AG10803 (cell line): ENCODE measurements around the gene PRDM1.
A peak's percentile ranks its signal among the peaks of the same experiment; 100 is the strongest.

Source experiments
- DNase-seq: peaks from one replicate; pipeline ENCODE4 v3.0.0; 2010; ENCODE audit warnings: low read depth
- H3K4me3 ChIP-seq: 2 replicates; pipeline ENCODE4 v1.5.1; 2011; ENCODE audit warnings: mild to moderate bottlenecking, low read length, control low read depth
- CTCF ChIP-seq: conservative IDR thresholded peaks from 2 replicates; pipeline ENCODE4 v1.5.1; 2011; ENCODE audit warnings: mild to moderate bottlenecking, low read length, control low read depth, inconsistent platforms

The PRDM1 gene

GRCh38 chr6:106069478-106069877 is 16.7 kb upstream of the PRDM1 start:
- no peak for TF ChIP-seq CTCF
- no peak overlapping the region for H3K4me3 ChIP-seq
- DNase-seq: peak; percentile 84

- no peak for DNase-seq
- no peak for TF ChIP-seq CTCF
- H3K4me3 ChIP-seq: no peak overlapping the region
Observed at GRCh38 chr6:106070636-106071035, 15.5 kb upstream of the PRDM1 start.

- TF ChIP-seq CTCF: no peak
- DNase-seq: no peak
- H3K4me3 ChIP-seq: no peak overlapping the region
Observed at GRCh38 chr6:106072501-106073090, 13.5 kb upstream of the PRDM1 start.

- no peak for TF ChIP-seq CTCF
- no peak for DNase-seq
- H3K4me3 ChIP-seq: no peak overlapping the region
Observed at GRCh38 chr6:106074146-106074545, 12.0 kb upstream of the PRDM1 start.

GRCh38 chr6:106076139-106076538 is 10.0 kb upstream of the PRDM1 start:
- no peak for DNase-seq
- no peak for TF ChIP-seq CTCF
- no peak overlapping the region for H3K4me3 ChIP-seq

GRCh38 chr6:106077170-106077569 is 9.0 kb upstream of the PRDM1 start:
- no peak overlapping the region for H3K4me3 ChIP-seq
- no peak for TF ChIP-seq CTCF
- no peak for DNase-seq

GRCh38 chr6:106077881-106078280 is 8.3 kb upstream of the PRDM1 start:
- no peak for DNase-seq
- no peak overlapping the region for H3K4me3 ChIP-seq
- TF ChIP-seq CTCF: no peak
